ENCODE measurements around the gene NUP153.
"Not testable (repeated sequence)": the region's sequence is repeated elsewhere in the genome, so short reads cannot be mapped to it uniquely, and the experiment has no call there.

NUP153 gene

GRCh38 chr6:17706580-17707370 is at the start of gene NUP153:
Gene NUP153 (minus strand): TSS chr6:17706925. CDS start chr6:17706387, 538 bp downstream.
- peak; percentile 92 for DNase-seq

- DNase-seq, result no peak
These were observed 47.5 kb upstream of the NUP153 start for GRCh38 chr6:17754254-17754653.

GRCh38 chr6:17745324-17745723 is 38.6 kb upstream of the NUP153 start:
- not testable (repeated sequence) for DNase-seq

DNA sequence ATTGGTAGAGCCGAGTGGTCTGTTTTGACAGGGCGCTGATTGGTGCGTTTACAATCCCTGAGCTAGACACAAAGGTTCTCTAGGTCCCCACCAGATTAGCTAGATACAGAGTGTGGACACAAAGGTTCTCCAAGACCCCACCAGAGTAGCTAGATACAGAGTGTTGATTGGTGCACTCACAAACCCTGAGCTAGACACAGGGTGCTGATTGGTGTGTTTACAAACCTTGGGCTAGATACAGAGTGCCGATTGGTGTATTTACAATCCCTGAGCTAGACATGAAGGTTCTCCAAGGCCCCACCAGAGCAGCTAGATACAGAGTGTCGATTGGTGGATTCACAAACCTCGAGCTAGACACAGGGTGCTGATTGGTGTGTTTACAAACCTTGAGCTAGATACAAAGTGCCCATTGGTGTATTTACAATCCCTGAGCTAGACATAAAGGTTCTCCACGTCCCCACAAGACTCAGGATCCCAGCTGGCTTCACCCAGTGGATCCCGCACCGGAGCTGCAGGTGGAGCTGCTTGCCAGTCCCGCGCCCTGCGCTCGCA is 38.1 kb upstream of the NUP153 start:
- not testable (repeated sequence) for DNase-seq

- DNase-seq, result no peak
These were observed 37.5 kb upstream of the NUP153 start for GRCh38 chr6:17744019-17744756.

GRCh38 chr6:17741507-17741906 is 34.8 kb upstream of the NUP153 start:
- DNase-seq, result no peak

DNA sequence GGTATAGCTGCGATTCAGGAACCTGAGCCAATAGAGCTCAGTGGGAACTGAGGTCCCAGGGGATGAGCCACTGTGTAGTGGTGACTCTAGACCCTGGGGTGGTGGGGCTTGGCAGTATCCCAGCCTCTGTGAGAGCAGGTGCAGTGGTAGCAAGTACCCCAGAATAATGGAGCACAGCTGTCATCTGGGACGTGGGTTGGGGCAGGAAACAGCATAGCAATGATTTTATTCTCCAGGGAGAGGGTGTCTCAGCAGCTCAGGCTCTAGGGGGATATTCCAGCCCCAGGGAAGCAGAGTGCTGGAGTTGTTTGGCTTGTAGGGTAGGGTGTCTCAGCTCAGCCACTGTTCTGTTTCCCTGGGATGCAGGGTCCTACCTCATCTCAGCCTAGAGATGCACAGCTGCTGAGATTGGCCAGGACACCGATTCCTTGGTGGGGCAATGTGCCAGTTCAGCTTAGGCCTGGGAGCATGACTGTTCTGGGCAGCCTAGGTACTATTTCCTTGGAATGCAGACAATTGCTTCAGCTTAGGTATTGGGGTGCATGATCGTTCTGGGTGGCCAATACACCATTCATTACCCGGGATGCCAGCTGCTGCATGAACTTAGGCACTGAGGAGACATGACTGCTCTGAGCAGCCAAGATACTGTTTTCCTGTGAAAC is 34.0 kb upstream of the NUP153 start:
- peak; percentile 83 for DNase-seq

DNA sequence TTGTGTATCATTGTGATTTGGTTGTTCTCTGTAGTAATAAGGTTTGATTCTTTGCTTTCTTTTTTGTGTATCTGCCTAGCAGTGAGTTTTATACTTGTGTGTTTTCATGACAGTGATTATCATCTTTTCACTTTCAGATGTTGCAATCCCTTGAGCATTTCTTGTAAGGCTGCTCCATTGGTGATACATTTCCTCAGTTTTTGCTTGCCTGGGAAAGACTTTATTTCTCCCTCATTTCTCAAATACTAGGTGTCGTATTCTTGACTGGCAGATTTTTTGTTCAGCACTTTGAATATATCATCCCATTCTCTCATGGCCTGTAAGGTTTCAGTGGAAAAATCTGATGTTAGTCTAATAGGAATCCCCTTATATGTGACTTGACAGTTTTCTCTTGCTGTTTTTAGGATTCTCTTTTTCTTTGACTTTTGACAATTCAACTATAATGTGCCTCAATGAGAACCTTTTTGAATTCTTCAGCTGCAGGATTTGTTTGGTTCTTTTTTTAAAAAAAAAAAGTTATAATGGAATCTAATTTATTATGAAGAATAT is 31.1 kb upstream of the NUP153 start:
- no peak for DNase-seq

DNA sequence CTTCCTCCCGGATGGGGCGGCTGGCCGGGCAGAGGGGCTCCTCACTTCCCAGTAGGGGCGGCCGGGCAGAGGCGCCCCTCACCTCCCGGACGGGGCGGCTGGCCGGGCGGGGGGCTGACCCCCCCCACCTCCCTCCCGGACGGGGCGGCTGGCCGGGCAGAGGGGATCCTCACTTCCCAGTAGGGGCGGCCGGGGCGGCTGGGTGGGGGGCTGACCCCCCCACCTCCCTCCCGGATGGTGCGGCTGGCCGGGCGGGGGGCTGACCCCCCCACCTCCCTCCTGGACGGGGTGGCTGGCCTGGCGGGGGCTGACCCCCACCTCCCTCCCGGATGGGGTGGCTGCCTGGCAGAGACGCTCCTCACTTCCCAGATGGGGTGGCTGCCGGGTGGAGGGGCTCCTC is 28.6 kb upstream of the NUP153 start:
- not testable (repeated sequence) for DNase-seq

DNA sequence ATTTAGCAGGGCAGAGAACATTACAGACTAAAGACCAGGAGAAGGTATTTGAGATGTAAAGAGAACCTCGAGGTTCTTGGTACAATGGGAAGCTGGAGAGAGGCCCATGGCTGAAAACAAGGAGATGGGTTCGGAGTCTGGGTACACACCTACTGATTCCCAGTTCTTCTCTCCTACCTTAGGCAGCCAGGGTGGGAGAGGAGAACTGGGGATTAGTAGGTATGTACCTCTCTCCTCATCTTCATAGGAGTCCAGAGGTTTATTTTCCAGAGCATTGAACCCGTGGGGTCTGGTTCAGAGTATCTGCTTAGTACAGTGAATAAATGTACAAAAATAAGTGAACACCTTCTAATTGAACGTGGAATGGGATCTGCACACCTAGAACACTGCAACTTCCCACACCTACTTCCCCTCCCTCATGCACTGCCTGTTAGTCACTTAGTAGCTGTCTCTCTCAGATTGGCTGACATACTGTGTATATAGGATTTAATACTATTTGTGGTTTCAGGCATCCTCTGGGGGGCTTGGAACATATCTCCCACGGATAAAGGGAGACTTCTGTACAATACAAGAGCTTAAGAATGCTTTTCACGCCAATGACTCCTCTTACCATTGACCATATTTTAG is 23.5 kb upstream of the NUP153 start:
- no peak for DNase-seq

- no peak for DNase-seq
These were observed 22.7 kb upstream of the NUP153 start for GRCh38 chr6:17729223-17730077.

DNA sequence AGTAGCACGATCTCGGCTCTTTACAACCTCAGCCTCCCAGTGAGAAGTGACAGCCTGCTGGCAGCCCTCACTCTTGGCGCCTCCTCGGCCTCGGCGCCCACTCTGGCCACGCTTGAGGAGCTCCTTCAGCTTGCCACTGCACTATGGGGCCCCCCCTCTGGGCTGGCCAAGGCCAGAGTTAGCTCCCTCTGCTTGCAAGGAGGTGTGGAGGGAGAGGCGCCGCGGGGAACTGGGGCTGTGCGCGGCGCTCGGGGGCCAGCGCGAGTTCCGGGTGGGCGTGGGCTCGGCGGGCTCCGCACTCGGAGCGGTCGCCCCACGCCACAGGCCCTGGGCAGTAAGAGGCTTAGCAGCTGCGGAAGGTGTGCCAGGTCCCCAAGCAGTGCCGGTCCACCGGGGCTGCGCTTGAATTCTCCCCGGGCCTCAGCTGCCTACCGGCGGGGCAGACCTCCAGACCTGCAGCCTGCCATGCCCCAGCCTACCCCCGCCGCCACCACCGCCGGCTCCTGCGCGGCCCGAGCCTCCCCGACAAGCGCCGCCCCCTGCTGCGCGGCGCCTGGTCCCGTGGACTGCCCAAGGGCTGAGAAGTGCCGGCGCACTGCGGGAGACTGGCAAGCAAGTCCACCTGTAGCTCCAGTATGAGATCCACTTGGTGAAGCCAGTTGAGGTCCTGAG is 22.0 kb upstream of the NUP153 start:
- no peak for DNase-seq

DNA sequence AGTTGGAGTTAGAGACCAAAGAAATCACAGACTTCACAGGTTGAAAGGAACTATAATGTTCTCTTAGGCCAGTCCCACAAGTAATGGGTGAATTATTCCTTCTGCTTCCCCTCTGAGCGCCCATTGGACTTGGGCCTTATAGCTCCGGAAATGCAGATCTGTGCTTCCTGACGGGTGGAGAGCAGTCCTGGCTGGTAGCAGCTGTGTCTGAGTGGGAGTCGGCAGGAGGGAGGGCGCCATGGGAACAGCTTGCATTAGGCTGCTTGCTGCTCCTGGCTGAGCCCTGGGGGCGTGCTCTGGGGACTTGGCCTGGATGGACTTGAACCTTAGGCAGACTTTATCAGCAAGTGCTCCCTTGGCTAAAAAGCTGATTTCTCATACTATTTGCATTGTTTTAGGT is 18.4 kb upstream of the NUP153 start:
- DNase-seq, result peak; percentile 79

DNA sequence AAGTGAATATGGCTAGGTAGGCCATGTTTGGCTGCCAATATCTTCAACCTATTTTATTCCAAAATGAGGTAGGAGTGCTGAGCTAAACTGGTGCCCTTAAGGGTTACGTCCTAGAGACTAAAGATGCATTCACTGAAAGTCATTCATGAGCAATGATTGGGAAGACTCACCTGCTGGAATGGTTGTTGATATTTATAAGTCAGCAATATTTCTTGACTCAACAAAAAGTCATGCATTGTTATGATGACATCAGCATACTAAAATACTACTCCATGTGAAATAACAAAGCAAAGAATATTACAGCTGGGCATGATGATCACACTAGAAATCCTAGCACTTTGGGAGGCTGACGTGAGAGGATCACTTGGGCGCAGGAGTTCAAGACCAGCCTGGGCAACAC is 17.6 kb upstream of the NUP153 start:
- DNase-seq, result no peak

DNA sequence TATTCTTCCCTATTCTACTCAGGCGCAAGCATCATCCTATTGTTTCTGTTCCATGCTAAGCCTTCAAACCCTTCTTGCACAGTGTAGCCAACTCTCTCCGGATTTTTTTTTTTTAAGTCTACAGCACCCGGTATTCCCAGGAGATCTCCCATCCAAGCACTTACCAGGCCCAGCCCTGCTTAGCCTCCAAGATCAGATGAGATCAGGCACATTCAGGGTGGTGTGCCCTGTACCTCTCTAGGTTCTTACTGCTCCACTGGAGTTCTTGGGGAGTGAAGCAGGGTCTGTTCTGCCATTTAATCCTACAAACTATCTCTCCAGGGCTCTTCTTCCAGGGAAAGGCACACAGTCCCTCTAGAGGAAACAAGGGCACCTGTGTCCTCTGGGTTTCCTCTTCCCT is 14.9 kb upstream of the NUP153 start:
- no peak for DNase-seq

GRCh38 chr6:17719323-17720041 is 12.8 kb upstream of the NUP153 start:
- DNase-seq, result no peak

DNA sequence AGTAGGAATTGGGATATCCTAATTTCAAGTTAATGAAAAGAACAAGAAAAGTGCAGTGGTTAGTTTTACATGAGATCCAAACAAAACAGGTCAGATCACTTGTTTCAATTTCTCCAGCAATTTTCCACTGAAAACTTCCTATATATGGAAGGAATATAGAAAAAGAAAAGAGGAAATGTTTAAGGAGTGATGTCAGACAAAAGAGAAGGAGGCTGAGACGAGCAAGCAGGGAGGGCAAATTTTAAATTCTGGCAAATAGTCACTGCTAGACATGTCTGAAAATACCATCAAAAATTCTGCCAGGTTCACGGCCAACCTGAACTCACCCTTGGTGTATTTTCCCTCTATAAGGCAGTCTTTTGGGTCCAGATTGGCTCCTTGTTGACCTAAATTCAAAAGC is 9.5 kb upstream of the NUP153 start:
- no peak for DNase-seq

GRCh38 chr6:17714879-17715851 is 8.4 kb upstream of the NUP153 start:
- DNase-seq, result no peak

DNA sequence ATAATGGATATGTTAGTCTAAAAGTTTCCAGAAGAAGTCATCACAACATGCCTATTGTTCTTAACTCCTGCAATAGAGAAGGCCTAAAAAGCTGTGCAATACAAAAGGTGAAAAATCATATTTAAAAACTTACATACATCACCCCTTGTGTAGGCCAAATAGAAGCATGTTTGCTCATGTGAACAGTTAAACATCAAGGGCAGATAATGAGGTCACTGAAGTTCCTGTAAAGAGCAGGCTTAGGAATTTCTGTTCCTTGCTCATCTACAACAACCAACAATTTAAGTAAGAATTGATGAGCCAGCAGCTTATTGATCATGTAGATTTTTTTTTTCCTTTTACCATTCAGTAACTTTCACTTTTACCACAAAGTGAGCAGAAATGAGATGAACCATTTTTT is 7.5 kb upstream of the NUP153 start:
- no peak for DNase-seq

All from NCI-H1092 treated with DMSO at 0.1 percent for 48 hours (cell line).